Pancreas (tissue), 10 donors: ENCODE data around the gene VN1R5. TPM values are rescaled to one million over a fixed set of nuclear protein-coding genes. Genes with fewer than 3 reads are reported as not detected.

ENCODE experiments used
- ATAC-seq, 4 donors: fragments of 200-7000 bp; cut with Tn5 transposase; one replicate each; pipeline versions ENCODE4 v1.8.0 to v1.9.1; 2020; ENCODE audit warnings: mild to moderate bottlenecking in 4 of 4, moderate library complexity in 4 of 4
- DNase-seq, 6 donors: peaks; one replicate each; pipeline ENCODE4 v3.0.0-alpha.2; 2020
- FAIRE-seq: peaks from 2 replicates; lab custom pipeline; 2012; peaks lifted over from hg19 to GRCh38; lab: Jason Lieb, UNC
- H3K27ac ChIP-seq, 4 donors: fragments of 200-600 bp; sonication (generic); 1 replicate in 3 of 4; 2 replicates in 1 of 4; pipeline versions ENCODE4 v1.5.0 to v1.8.0; 2020
- H3K27me3 ChIP-seq, 4 donors: fragments of 200-600 bp; one replicate each; pipeline ENCODE4 v1.8.0; 2021
- H3K36me3 ChIP-seq, 3 donors: fragments of 200-600 bp; sonication (generic) in 1 of 3; one replicate each; pipeline versions ENCODE4 v1.5.0 to v1.8.0; 2020 to 2021
- H3K4me1 ChIP-seq, 3 donors: fragments of 200-600 bp; one replicate each; pipeline ENCODE4 v1.8.0; 2021
- H3K4me3 ChIP-seq, 4 donors: fragments of 200-600 bp; sonication (generic) in 2 of 4; one replicate each; pipeline versions ENCODE4 v1.5.0 to v1.8.0; 2020 to 2021
- H3K9me3 ChIP-seq, 4 donors: fragments of 200-600 bp; one replicate each; pipeline ENCODE4 v1.8.0; 2021
- WGBS, 2 donors: extraction: QIAGEN DNeasy Blood & Tissue Kit; methylation state at CpG; one replicate each; pipeline ENCODE4 v1.1.7; 2013; 5-methylcytosine and 5-hydroxymethylcytosine counted together
- intact Hi-C, 3 donors: fragments of 100-400 bp; cut with DNase I; formaldehyde crosslinking; loops; one replicate each; pipeline versions ENCODE4 v1.11.1 to v1.14.2; 2022
- polyA plus RNA-seq, 2 donors: library from polyadenylated mRNA; stranded (reverse); fragments of 200-250 nt; gene quantifications; one replicate each; pipeline ENCODE4 v1.2.3, GENCODE V29; 2013
- total RNA-seq, 6 donors: library from RNA; stranded (reverse); fragmentation: NEBNext Ultra II Directional in 4 of 6; extraction: Animal tissue kit (Norgen Biotek cat#: 25700) in 4 of 6; gene quantifications; one replicate each; pipeline versions ENCODE4 v1.2.1 to v1.2.4, GENCODE V29; 2021 to 2023
- TF ChIP-seq, protein P1 (sequence below), 4 donors: fragments of 200-600 bp; sonication (generic) in 3 of 4; IDR thresholded peaks; one replicate each; pipeline versions ENCODE4 v1.5.0 to v1.8.0; 2021; ENCODE audit warnings: antibody characterized with exemption in 4 of 4
- donor health status: healthy with polysubstance abuse.
- donor health status: DM: no; HTN: no; CAD: no; lungs with moderate emphysema.
- donor health status: DM: no; HTN: no; CAD: no.
- donor health status: control.
- donor health status: control.
- donor health status: Bipolar disorder and iron deficiency.
- donor health status: DM: yes; HTN: yes; CAD: no.
- donor health status: DM: no; HTN: no; CAD: no.
- donor health status: DM: no; HTN: no; CAD: no.
- donor health status: DM: yes; HTN: yes; CAD: no.

Gene VN1R5
- total and polyA plus RNA-seq, 8 donors = not detected

DNA sequence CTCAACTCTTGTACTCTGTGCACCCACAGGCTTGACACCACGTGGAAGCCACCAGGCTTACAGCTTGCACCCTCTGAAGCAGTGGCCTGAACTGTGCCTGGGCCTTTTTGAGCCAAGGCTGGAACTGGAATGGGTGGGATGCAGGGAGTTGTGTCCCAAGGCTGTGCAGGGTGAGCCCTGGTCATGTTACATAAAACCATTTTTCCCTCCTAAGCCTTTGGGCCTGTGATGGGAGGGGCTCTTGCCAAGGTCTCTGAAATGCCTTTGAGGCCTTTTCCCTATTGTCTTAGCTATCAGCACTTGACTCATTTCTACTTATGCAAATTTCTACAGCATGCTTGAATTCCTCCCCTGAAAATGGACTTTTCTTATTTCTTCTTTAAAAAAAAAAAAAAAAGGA, 14.1 kb downstream of the VN1R5 start:
- Histone ChIP-seq H3K27ac (no peak overlapping the region), H3K27me3 (no peaks in the 10 kb centered on the region), H3K36me3 (no peaks in the 10 kb centered on the region), H3K4me3 (no peak overlapping the region), H3K4me1 (no peaks in the 10 kb centered on the region), H3K9me3 (no peaks in the 10 kb centered on the region)
- FAIRE-seq = no peak
- intact Hi-C loops = no loop called here
- no peak for DNase-seq
- no peak for ATAC-seq
- WGBS, 2 donors = 45 to 51% methylated on average over 1 of the region's 1 CpG
- TF ChIP-seq, protein P1, sequence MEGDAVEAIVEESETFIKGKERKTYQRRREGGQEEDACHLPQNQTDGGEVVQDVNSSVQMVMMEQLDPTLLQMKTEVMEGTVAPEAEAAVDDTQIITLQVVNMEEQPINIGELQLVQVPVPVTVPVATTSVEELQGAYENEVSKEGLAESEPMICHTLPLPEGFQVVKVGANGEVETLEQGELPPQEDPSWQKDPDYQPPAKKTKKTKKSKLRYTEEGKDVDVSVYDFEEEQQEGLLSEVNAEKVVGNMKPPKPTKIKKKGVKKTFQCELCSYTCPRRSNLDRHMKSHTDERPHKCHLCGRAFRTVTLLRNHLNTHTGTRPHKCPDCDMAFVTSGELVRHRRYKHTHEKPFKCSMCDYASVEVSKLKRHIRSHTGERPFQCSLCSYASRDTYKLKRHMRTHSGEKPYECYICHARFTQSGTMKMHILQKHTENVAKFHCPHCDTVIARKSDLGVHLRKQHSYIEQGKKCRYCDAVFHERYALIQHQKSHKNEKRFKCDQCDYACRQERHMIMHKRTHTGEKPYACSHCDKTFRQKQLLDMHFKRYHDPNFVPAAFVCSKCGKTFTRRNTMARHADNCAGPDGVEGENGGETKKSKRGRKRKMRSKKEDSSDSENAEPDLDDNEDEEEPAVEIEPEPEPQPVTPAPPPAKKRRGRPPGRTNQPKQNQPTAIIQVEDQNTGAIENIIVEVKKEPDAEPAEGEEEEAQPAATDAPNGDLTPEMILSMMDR (IDR thresholded peaks at IDR 0.05) = no peak

DNA sequence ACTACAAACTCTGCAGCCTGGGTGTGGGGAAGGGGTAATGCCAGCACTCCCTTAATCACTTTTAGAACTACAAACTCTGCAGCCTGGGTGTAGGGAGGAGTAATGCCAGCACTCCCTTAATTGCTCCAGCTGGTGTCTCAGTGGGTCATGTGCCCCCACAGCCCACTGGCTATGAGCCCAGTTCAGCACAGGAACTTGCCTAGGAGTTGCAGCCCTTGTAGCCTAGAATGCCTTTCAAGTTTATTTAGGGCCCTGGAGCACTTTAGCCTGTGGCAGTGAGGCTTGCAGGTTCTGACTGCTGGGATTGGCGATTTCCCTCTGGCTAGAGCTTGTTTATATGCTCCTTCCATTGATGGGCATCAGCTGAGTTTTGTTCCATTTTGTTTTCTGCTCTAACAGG, 17.1 kb downstream of the VN1R5 start:
- Histone ChIP-seq H3K36me3 (no peaks in the 10 kb centered on the region), H3K27ac (no peak overlapping the region), H3K9me3 (no peaks in the 10 kb centered on the region), H3K4me1 (no peaks in the 10 kb centered on the region), H3K4me3 (no peak overlapping the region), H3K27me3 (no peaks in the 10 kb centered on the region)
- intact Hi-C loops = no loop called here
- 54 to 73% methylated on average over 1 of the region's 1 CpG for WGBS, 2 donors
- TF ChIP-seq, protein P1 (IDR thresholded peaks at IDR 0.05) = no peak
- ATAC-seq (no peak), FAIRE-seq (no peak), DNase-seq (no peak)

DNA sequence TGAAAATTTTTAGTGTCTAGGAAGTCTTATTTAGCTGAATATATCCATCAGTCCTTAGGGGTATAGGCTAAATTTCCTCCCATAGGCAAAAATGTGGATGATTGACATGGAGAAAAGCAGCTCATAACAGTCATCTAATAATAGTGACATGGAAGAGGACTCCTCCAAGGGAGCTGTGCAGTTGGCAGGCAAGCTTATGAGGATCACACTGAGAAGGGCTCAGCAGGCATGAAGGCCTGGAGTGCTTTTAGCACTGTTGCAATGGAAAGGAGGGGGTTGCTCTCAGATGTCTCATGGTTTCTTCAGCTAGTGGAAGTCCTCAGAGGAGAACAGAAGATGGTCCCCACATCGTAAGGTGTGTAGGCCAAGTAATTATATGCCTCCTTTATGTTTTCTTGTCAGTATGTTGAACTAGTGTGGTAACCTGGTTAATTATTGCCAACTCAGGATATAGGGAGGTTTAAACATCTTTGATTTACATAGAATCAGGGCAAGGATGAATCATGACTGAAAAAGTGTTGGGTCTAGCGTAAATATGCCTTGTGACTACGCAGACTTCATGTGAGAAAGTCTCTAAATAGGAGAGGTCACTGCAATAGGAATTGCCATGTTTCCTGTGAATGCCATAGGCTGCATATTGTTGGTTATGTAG, 18.9 kb downstream of the VN1R5 start:
- TF ChIP-seq, protein P1 (IDR thresholded peaks at IDR 0.05) = no peak
- intact Hi-C loops = no loop called here
- Histone ChIP-seq H3K4me1 (no peaks in the 10 kb centered on the region), H3K9me3 (no peaks in the 10 kb centered on the region), H3K36me3 (no peaks in the 10 kb centered on the region), H3K27ac (no peak overlapping the region), H3K4me3 (no peak overlapping the region), H3K27me3 (no peaks in the 10 kb centered on the region)
- ATAC-seq (no peak), DNase-seq (no peak), FAIRE-seq (no peak)
- WGBS, 2 donors = 60 to 65% methylated on average over 3 of the region's 3 CpGs

DNA sequence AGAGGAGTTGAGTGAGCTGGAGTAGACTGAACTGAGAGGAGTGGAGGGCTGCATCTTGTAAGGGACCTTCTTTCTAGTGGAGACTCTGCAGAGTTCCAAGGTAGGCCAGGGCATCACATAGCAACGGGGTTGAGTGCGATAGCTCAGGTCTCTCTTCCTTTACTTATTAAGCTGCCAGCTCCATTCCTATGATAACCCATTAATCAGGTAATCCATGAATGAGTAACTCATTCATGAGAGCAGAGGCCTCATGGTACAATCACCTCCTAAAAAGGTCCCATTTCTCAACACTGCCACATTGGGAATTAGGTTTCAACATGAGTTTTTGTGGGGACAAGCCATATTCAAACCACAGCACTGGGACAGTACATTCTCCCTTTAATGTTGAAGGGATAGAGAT, 21.3 kb downstream of the VN1R5 start:
- Histone ChIP-seq H3K27me3 (no peaks in the 10 kb centered on the region), H3K9me3 (no peaks in the 10 kb centered on the region), H3K27ac (no peak overlapping the region), H3K4me1 (no peaks in the 10 kb centered on the region), H3K36me3 (no peaks in the 10 kb centered on the region), H3K4me3 (no peak overlapping the region)
- 40 to 46% methylated on average over 2 of the region's 2 CpGs for WGBS, 2 donors
- no peak for ATAC-seq
- no peak for DNase-seq
- intact Hi-C loops = no loop called here
- no peak for FAIRE-seq
- TF ChIP-seq, protein P1 (IDR thresholded peaks at IDR 0.05) = no peak

- Histone ChIP-seq H3K27ac (no peak overlapping the region), H3K9me3 (no peaks in the 10 kb centered on the region), H3K4me3 (no peak overlapping the region), H3K27me3 (no peaks in the 10 kb centered on the region), H3K36me3 (no peaks in the 10 kb centered on the region), H3K4me1 (no peaks in the 10 kb centered on the region)
- FAIRE-seq (no peak), ATAC-seq (no peak), DNase-seq (no peak)
- TF ChIP-seq, protein P1 (IDR thresholded peaks at IDR 0.05) = no peak
- intact Hi-C loops = no loop called here
- 35 to 55% methylated on average over 5 of the region's 5 CpGs for WGBS, 2 donors
Observed at GRCh38 chr1:247281001-247281574, 25.2 kb downstream of the VN1R5 start.
